Measurements from ENCODE around the gene TMEM238L. TPM values are rescaled to one million over a fixed set of nuclear protein-coding genes. Genes with fewer than 3 reads are reported as not detected.
A peak's percentile ranks its signal among the peaks of the same experiment; 100 is the strongest.

Gene TMEM238L
- total and polyA plus RNA-seq, 5 donors, result not detected

- intact Hi-C loops (cut with DNase I), result no loop called here
- no peak overlapping the region for H3K27ac ChIP-seq (ENCODE audit: low read length)
- WGBS, result 88% methylated on average over 6 of the region's 6 CpGs
- H3K4me1 ChIP-seq (ENCODE audit: control insufficient read depth, insufficient read depth, low read length), result no peaks in the 10 kb centered on the region
- ATAC-seq (no peak), DNase-seq (no peak)
- H3K27me3 ChIP-seq (ENCODE audit: control insufficient read depth, insufficient read depth), result no peaks in the 10 kb centered on the region
- no peaks in the 10 kb centered on the region for H3K9me3 ChIP-seq (ENCODE audit: control insufficient read depth, low read length)
- H3K4me3 ChIP-seq (ENCODE audit: low read length), result no peak overlapping the region
Measured at GRCh38 chr17:10805911-10806310, 2.0 kb upstream of the TMEM238L start.

- H3K9me3 ChIP-seq (ENCODE audit: control insufficient read depth, low read length), result no peaks in the 10 kb centered on the region
- H3K27me3 ChIP-seq (ENCODE audit: control insufficient read depth, insufficient read depth), result no peaks in the 10 kb centered on the region
- H3K4me1 ChIP-seq (ENCODE audit: control insufficient read depth, insufficient read depth, low read length), result no peaks in the 10 kb centered on the region
- intact Hi-C loops (cut with DNase I), result no loop called here
- ATAC-seq (no peak), DNase-seq (no peak)
- WGBS, result 89% methylated on average over 7 of the region's 7 CpGs
- H3K27ac ChIP-seq (ENCODE audit: low read length), result no peak overlapping the region
- no peak overlapping the region for H3K4me3 ChIP-seq (ENCODE audit: low read length)
Measured at GRCh38 chr17:10804546-10804945, 647 bp upstream of the TMEM238L start.

- Histone ChIP-seq H3K27me3 (ENCODE audit: control insufficient read depth, insufficient read depth) (no peaks in the 10 kb centered on the region), H3K4me3 (ENCODE audit: low read length) (no peak overlapping the region), H3K27ac (ENCODE audit: low read length) (no peak overlapping the region), H3K4me1 (ENCODE audit: control insufficient read depth, insufficient read depth, low read length) (no peaks in the 10 kb centered on the region), H3K9me3 (ENCODE audit: control insufficient read depth, low read length) (no peaks in the 10 kb centered on the region)
- DNase-seq, result no peak
- WGBS, result 92% methylated on average over 7 of the region's 7 CpGs
- intact Hi-C loops (cut with DNase I), result no loop called here
- no peak for ATAC-seq
Measured at GRCh38 chr17:10803350-10803749, 549 bp downstream of the TMEM238L start.

GRCh38 chr17:10802496-10803284 lies 1.2 kb downstream of the TMEM238L start:
- intact Hi-C loops (cut with DNase I), result no loop called here
- peaks cover 4% of the 10 kb centered on the region for H3K4me1 ChIP-seq (ENCODE audit: control insufficient read depth, insufficient read depth, low read length)
- no peak overlapping the region for H3K4me3 ChIP-seq (ENCODE audit: low read length)
- 85% methylated on average over 14 of the region's 14 CpGs for WGBS
- no peak overlapping the region for H3K27ac ChIP-seq (ENCODE audit: low read length)
- no peak for DNase-seq
- ATAC-seq, result no peak
- no peaks in the 10 kb centered on the region for H3K9me3 ChIP-seq (ENCODE audit: control insufficient read depth, low read length)
- H3K27me3 ChIP-seq (ENCODE audit: control insufficient read depth, insufficient read depth), result no peaks in the 10 kb centered on the region

GRCh38 chr17:10799407-10799806 lies 4.5 kb downstream of the TMEM238L start:
- DNase-seq (no peak), ATAC-seq (no peak)
- intact Hi-C loops (cut with DNase I), result no loop called here
- WGBS, result 67% methylated on average over 7 of the region's 7 CpGs
- peaks cover 6% of the 10 kb centered on the region for H3K4me1 ChIP-seq (ENCODE audit: control insufficient read depth, insufficient read depth, low read length)
- no peak overlapping the region for H3K4me3 ChIP-seq (ENCODE audit: low read length)
- no peak overlapping the region for H3K27ac ChIP-seq (ENCODE audit: low read length)
- no peaks in the 10 kb centered on the region for H3K9me3 ChIP-seq (ENCODE audit: control insufficient read depth, low read length)
- no peaks in the 10 kb centered on the region for H3K27me3 ChIP-seq (ENCODE audit: control insufficient read depth, insufficient read depth)

- WGBS, result 77% methylated on average over 7 of the region's 7 CpGs
- no peak overlapping the region for H3K4me3 ChIP-seq (ENCODE audit: low read length)
- intact Hi-C loops (cut with DNase I), result no loop called here
- peaks cover 6% of the 10 kb centered on the region for H3K4me1 ChIP-seq (ENCODE audit: control insufficient read depth, insufficient read depth, low read length)
- no peak for DNase-seq
- H3K27me3 ChIP-seq (ENCODE audit: control insufficient read depth, insufficient read depth), result no peaks in the 10 kb centered on the region
- no peaks in the 10 kb centered on the region for H3K9me3 ChIP-seq (ENCODE audit: control insufficient read depth, low read length)
- no peak for ATAC-seq
- H3K27ac ChIP-seq (ENCODE audit: low read length), result no peak overlapping the region
Measured at GRCh38 chr17:10798910-10799309, 5.0 kb downstream of the TMEM238L start.

GRCh38 chr17:10798332-10798749 lies 5.6 kb downstream of the TMEM238L start:
- WGBS, result 43% methylated on average over 3 of the region's 3 CpGs
- Histone ChIP-seq H3K27me3 (ENCODE audit: control insufficient read depth, insufficient read depth) (no peaks in the 10 kb centered on the region), H3K4me3 (ENCODE audit: low read length) (no peak overlapping the region), H3K9me3 (ENCODE audit: control insufficient read depth, low read length) (no peaks in the 10 kb centered on the region), H3K4me1 (ENCODE audit: control insufficient read depth, insufficient read depth, low read length) (peaks cover 6% of the 10 kb centered on the region), H3K27ac (ENCODE audit: low read length) (no peak overlapping the region)
- DNase-seq (no peak), ATAC-seq (peak; percentile 56 to 68)
- intact Hi-C loops (cut with DNase I), result no loop called here

GRCh38 chr17:10797476-10798328 lies 6.2 kb downstream of the TMEM238L start:
- 60% methylated on average over 11 of the region's 11 CpGs for WGBS
- intact Hi-C loops (cut with DNase I), result no loop called here
- ATAC-seq, result peak; percentile 11 to 46
- H3K4me3 ChIP-seq (ENCODE audit: low read length), result no peak overlapping the region
- no peaks in the 10 kb centered on the region for H3K27me3 ChIP-seq (ENCODE audit: control insufficient read depth, insufficient read depth)
- DNase-seq, result no peak
- H3K27ac ChIP-seq (ENCODE audit: low read length), result no peak overlapping the region
- H3K9me3 ChIP-seq (ENCODE audit: control insufficient read depth, low read length), result no peaks in the 10 kb centered on the region
- H3K4me1 ChIP-seq (ENCODE audit: control insufficient read depth, insufficient read depth, low read length), result peaks cover 6% of the 10 kb centered on the region

- intact Hi-C loops (cut with DNase I), result no loop called here
- Histone ChIP-seq H3K9me3 (ENCODE audit: control insufficient read depth, low read length) (no peaks in the 10 kb centered on the region), H3K4me1 (ENCODE audit: control insufficient read depth, insufficient read depth, low read length) (peaks cover 6% of the 10 kb centered on the region), H3K4me3 (ENCODE audit: low read length) (no peak overlapping the region), H3K27me3 (ENCODE audit: control insufficient read depth, insufficient read depth) (no peaks in the 10 kb centered on the region), H3K27ac (ENCODE audit: low read length) (no peak overlapping the region)
- DNase-seq (no peak), ATAC-seq (no peak)
- 44% methylated on average over 4 of the region's 4 CpGs for WGBS
Measured at GRCh38 chr17:10793816-10794215, 10.1 kb downstream of the TMEM238L start.

- H3K27ac ChIP-seq (ENCODE audit: low read length), result no peak overlapping the region
- WGBS, result 90% methylated on average over 7 of the region's 7 CpGs
- peaks cover 6% of the 10 kb centered on the region for H3K4me1 ChIP-seq (ENCODE audit: control insufficient read depth, insufficient read depth, low read length)
- ATAC-seq (no peak), DNase-seq (no peak)
- no peaks in the 10 kb centered on the region for H3K27me3 ChIP-seq (ENCODE audit: control insufficient read depth, insufficient read depth)
- H3K4me3 ChIP-seq (ENCODE audit: low read length), result no peak overlapping the region
- intact Hi-C loops (cut with DNase I), result no loop called here
- H3K9me3 ChIP-seq (ENCODE audit: control insufficient read depth, low read length), result no peaks in the 10 kb centered on the region
Measured at GRCh38 chr17:10793256-10793655, 10.6 kb downstream of the TMEM238L start.

- Histone ChIP-seq H3K4me1 (ENCODE audit: control insufficient read depth, insufficient read depth, low read length) (no peaks in the 10 kb centered on the region), H3K27me3 (ENCODE audit: control insufficient read depth, insufficient read depth) (no peaks in the 10 kb centered on the region), H3K4me3 (ENCODE audit: low read length) (no peak overlapping the region), H3K9me3 (ENCODE audit: control insufficient read depth, low read length) (no peaks in the 10 kb centered on the region), H3K27ac (ENCODE audit: low read length) (no peak overlapping the region)
- no peak for DNase-seq
- no peak for ATAC-seq
- WGBS, result 87% methylated on average over 8 of the region's 8 CpGs
- intact Hi-C loops (cut with DNase I), result no loop called here
Measured at GRCh38 chr17:10792151-10792550, 11.7 kb downstream of the TMEM238L start.

All from right cardiac atrium (tissue), 5 donors.